GM06990 (cell line): ENCODE data around the gene ERFL.

Source experiments
- DNase-seq: peaks from one replicate; pipeline ENCODE4 v3.0.0-alpha.2; 2011; ENCODE audit not compliant: insufficient read length; ENCODE audit errors: extremely low read depth
- H3K27me3 ChIP-seq: replicated peaks from 2 replicates; pipeline ENCODE4 v1.6.0; 2011; ENCODE audit warnings: low read length; ENCODE audit not compliant: control insufficient read depth, insufficient read depth
- H3K36me3 ChIP-seq: 2 replicates; pipeline ENCODE4 v1.5.1; 2011; ENCODE audit warnings: low read length; ENCODE audit not compliant: control insufficient read depth, insufficient read depth
- H3K4me3 ChIP-seq: replicated peaks from 2 replicates; pipeline ENCODE4 v1.5.1; 2011; ENCODE audit warnings: low read depth, mild to moderate bottlenecking, control low read depth, low read length
- TF ChIP-seq, protein P1 (sequence below): IDR thresholded peaks from 2 replicates; pipeline ENCODE4 v1.5.1; 2011; ENCODE audit warnings: low read length, control low read depth, mild to moderate bottlenecking, inconsistent platforms; ENCODE audit not compliant: insufficient read depth, poor library complexity, severe bottlenecking

ERFL gene

DNA sequence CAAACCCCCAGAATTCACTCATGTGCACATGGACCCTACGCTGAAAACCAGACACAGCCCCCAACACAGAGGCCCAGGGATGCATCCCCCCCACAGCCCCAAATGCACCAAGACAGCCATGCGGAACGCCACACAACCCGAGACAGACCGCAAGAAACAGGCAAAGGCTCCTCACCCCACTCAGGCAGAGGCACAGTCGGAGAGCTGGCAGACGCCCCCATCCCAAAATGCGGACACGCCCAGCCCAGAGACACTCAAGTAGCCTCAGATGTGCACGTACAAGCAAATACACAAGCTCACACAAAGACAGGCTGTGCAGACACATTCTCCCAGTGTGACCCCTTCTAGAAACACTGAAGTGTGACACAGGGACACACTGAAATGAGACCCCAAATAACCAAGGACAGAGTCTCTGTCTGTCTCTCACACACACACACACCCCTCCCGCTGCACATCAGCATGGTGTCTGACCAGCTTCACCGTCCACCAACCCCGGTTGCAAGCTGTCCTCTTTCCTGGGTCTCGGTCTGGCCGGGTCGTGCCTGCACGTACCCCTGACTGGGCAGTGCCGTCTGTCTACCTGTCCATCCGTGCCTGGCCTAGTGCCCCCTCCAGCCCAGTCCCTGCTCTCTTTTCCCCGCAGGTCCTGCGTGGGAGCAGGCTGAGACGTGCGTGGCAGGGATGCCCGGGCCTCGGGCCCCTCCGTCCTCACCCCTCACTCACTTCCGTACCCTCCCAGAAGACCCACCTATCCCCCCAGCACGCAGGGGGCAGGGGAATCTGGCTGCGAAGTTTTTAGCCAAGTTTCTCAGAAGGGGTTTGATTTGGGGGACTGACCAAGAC lies 16.1 kb downstream of the ERFL start:
- no peak overlapping the region for H3K4me3 ChIP-seq
- peaks cover 2% of the 10 kb centered on the region for H3K27me3 ChIP-seq
- peaks cover 2% of the 10 kb centered on the region for H3K36me3 ChIP-seq
- no peak for DNase-seq
- TF ChIP-seq, protein P1, sequence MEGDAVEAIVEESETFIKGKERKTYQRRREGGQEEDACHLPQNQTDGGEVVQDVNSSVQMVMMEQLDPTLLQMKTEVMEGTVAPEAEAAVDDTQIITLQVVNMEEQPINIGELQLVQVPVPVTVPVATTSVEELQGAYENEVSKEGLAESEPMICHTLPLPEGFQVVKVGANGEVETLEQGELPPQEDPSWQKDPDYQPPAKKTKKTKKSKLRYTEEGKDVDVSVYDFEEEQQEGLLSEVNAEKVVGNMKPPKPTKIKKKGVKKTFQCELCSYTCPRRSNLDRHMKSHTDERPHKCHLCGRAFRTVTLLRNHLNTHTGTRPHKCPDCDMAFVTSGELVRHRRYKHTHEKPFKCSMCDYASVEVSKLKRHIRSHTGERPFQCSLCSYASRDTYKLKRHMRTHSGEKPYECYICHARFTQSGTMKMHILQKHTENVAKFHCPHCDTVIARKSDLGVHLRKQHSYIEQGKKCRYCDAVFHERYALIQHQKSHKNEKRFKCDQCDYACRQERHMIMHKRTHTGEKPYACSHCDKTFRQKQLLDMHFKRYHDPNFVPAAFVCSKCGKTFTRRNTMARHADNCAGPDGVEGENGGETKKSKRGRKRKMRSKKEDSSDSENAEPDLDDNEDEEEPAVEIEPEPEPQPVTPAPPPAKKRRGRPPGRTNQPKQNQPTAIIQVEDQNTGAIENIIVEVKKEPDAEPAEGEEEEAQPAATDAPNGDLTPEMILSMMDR, result no peak

DNA sequence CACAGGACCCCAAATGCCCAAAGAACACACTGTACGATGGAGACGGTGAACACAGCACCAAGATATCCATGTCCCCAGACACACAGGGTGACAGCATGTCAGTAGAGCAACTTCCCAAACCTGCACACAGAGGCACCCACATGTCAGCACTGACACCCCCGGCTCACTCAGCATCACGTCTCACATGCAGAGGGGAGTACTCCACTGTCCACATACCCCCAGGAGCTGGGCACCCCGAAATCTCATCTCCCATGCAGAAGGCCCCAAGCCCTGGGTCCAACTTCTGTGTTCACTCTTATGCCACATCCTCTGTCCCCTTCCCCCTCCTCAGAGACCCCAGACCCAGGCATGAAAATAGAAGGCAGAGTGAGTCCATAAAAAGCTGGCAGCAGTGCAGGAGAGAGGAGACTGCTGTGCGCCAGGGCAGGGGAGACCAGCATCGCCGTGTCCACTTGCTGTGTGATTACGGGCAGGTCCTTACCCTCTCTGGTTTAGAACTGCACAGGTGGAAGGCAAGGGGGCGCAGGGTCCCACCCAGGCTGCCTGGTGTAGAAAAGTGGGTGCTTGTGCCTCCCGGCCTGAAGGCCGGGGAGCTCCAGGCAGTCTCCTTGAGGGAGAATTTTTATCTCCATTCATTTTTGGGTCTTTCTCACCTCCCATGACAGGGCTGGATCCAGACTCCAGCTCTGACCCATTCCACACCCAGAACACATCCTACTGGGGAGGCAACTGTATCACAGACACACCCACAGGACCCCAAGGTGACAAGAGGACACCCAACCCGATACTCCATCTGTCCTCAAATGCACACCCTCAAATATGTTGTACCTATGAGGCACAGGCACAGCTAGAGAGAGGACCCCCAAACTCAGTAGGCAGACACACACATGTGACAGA lies 17.0 kb downstream of the ERFL start:
- Histone ChIP-seq H3K27me3 (peaks cover 2% of the 10 kb centered on the region), H3K36me3 (peaks cover 8% of the 10 kb centered on the region)
- TF ChIP-seq, protein P1, result no peak

DNA sequence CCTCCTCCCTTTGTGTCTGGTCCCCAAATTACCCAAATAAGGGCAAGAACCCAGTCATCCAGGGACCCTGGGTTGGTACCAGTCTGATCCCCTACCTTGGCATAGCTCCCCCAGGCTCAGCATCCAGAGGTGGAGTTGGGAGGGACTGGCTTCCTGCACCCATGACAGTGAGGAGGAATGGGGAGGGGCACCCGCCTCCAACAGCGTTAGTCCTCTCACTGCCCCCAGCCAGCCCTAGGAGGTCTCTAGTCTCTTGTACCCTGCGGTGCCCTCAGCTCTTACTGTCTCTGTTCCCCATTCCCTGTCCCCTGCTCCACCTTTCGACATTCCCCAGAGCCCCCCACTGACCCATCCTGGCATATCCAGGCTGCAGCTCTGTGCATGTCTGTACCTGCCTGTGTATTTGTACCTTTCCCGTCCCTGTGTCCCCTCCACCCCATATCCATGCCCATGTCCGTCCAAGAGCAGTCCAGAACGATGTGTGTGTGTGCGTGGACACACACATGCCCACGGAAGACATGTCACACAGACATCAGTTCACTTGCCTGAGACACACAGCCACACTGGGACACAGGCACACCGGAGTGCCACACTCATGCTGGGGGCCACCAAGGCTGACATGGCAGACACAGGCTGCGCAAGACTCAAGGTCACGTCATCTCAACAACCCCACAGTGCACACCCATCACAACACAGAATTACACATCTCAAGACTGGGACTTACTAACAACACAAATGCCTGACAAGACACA lies 17.8 kb downstream of the ERFL start:
- Histone ChIP-seq H3K36me3 (peaks cover 15% of the 10 kb centered on the region), H3K4me3 (no peak overlapping the region), H3K27me3 (peaks cover 2% of the 10 kb centered on the region)
- DNase-seq, result no peak
- TF ChIP-seq, protein P1, result no peak

More for the DNA sequence above, 17.0 kb downstream of the ERFL start:
- DNase-seq, result no peak
- no peak overlapping the region for H3K4me3 ChIP-seq

DNA sequence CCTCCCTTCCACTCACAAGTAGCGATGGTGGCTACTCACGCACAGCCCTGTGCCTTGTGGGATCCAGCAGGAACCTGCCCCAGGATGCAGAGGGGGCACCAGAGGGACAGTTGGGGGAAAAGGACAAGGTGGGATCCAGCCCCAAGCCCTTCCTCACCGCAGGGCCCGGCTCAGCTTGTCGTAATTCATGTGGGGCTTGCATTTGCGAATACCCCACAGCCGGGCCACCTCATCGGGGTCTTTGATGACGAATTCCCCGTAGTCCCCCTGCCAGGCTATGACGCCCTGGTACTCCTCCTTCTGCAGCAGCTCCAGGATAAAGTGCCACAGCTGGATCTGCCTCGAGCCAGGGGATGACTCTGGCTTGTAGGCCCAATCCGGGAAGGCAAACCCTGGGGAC lies 18.5 kb downstream of the ERFL start:
- TF ChIP-seq, protein P1, result no peak
- DNase-seq, result no peak
- peaks cover 2% of the 10 kb centered on the region for H3K27me3 ChIP-seq
- peaks cover 22% of the 10 kb centered on the region for H3K36me3 ChIP-seq
- no peak overlapping the region for H3K4me3 ChIP-seq

DNA sequence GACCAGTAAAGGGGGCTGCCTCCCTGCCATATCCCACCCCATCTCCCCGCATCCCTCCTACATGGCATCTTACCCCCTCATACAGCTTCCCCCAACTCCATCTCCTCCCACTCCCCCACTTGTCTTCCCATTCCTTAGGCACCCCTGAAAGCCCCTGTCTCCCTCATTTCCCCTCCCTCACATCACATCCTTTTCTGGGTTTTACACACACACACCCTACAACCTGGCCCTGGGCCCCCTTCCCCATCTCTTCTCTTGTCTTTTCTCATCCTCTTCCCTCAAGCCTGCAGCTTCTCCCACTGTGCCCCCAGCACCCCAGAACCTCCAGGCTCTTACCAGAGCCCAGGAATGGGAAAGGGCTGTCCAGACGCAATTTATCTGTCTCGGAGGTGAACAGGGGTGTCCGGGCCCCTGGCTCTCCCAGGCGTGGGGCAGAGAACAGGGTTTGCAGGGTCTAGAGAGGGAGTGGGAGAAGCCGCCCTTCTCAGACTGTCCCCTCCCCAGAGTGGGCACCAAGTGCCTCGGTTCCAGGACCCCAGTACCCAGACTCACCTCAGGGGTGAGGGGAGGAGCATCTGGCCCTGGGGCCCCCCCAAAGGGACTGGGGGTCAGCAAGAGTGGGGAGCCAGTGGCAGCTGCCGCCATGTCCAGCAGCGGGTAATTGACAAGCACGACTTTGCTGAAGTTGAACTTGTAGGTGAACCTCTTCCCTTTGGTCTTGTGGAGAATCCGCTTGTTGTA lies 19.4 kb downstream of the ERFL start:
- TF ChIP-seq, protein P1, result no peak
- no peak for DNase-seq
- peaks cover 29% of the 10 kb centered on the region for H3K36me3 ChIP-seq
- peaks cover 2% of the 10 kb centered on the region for H3K27me3 ChIP-seq
- H3K4me3 ChIP-seq, result no peak overlapping the region
